ENCODE data around the gene NECTIN3.
A peak's percentile ranks its signal among the peaks of the same experiment; 100 is the strongest.

NECTIN3 gene

DNA sequence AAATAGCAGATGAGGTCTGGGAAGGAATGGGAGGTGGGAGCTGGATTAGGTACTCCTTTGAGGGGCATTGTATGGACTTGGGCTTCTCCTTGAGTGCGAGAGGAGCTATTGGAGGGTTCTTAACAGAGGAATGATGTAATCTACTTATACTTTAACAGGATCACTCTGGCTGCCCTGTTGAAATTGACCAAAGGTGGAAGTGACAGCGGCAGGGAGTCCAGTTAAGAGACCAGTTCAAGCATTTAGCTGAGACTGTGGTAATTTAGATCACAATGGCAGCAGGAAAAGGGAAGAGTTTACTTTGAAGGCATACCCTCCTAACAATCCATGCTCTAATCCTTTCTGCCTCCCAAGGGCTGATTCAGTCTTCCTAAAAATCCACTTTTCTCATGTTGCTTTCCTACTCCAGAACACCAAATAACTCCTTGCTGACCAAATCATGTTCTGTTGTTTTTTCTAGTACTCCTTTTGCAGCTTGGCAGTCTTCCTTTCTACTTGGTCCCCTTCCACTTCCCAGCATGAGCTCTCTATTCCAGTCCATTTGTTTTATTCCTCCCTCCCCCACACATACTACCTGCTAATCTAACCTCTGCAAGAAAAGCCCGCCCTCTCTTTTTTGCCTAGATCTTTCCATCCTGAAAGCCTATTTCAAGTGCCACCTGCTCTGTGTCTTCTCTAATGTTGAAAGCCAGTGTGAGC is 139.4 kb downstream of the NECTIN3 start:
- DNase-seq = no peak

DNA sequence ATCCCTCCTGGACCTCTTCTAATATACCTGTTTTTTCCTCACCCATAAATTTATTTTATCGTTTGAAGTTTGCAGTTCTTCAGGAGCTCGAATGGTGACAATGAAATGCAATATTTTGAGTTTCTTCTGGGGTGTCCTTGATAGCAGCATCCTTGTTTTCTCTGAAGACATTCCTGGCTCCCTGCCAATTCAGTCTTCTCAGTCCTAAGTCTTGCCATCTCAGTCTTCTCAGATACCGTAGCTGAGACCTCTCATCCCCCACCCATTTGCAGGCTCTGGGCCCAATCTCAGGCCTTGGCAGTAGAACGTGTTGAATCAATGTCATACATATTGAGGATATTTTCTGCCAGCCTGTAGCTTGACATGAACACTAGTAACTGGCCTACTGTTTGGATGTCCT is 140.9 kb downstream of the NECTIN3 start:
- no peak for DNase-seq

DNA sequence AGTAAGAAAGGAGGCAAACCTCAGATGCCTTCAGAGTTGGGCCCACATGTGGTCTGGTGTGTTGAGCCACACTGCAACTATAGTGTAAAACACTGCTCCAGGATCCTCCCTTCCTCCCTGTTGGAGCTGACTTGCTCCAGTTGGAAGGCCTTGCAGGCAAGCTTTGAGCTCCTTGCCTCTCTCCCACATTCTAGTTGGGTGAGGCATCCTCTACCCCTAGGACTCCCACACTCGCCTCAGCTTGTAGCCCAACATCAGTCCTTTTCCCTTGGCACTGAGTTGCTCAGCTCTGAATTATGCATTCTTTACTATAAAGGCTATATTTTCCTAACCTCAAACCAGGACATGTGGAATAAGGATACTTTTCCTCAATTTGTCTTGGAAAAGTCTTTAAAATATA is 143.9 kb downstream of the NECTIN3 start:
- no peak for DNase-seq

DNA sequence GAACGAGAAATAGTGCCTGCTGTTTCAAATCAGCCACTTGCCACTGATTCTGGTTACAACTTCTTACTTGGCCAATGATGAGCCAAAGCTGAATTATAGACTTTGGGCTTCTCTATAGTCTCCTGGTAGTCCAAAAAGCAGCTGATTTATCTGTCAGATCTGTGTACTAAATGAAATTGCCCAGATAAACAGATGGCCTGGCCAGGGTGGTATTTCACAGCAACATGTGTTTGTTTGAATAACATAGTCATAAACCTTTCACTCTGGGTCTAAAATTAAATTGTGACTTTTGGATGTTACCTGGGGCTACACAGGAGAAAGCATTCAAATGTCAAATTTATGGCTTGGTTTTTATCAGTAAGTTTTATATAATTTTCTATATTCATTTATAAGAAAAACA is 147.0 kb downstream of the NECTIN3 start:
- DNase-seq = no peak

DNA sequence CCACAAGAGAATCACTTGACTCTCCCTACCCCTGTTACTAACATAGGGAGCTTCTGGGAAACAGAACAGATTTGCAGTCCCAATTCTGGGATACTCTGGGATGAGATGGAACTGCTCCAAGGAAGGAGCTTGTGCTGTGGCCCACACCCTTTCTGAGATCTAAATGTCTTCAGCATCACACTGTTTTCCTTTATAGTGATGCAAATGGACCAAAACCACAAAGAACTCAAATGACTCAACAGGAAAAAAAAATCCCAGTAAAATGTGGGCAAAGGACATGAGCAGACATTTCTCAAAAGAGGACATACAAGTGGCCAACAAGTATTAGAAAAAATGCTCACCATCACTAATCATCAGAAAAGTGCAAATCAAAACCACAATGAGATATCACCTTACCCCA is 155.6 kb downstream of the NECTIN3 start:
- no peak for DNase-seq

DNA sequence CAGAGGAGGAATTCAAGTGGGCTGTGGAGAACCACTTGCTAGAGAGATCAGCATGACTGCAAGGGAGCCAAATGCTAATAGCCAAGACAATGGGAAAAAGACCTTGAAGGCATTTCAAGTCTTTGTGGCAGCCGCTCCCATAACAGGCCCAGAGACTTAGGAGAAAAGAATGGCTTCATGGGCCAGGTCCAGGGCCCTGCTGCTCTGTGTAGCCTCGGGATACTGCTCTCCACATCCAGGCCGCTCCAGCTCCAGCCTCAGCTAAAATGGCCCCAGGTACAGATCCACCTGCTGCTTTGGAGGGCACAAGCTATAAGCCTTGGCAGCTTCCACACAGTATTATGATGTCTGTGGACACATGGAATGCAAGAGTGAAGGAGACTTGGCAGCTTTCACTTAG is 157.7 kb downstream of the NECTIN3 start:
- DNase-seq = no peak

DNA sequence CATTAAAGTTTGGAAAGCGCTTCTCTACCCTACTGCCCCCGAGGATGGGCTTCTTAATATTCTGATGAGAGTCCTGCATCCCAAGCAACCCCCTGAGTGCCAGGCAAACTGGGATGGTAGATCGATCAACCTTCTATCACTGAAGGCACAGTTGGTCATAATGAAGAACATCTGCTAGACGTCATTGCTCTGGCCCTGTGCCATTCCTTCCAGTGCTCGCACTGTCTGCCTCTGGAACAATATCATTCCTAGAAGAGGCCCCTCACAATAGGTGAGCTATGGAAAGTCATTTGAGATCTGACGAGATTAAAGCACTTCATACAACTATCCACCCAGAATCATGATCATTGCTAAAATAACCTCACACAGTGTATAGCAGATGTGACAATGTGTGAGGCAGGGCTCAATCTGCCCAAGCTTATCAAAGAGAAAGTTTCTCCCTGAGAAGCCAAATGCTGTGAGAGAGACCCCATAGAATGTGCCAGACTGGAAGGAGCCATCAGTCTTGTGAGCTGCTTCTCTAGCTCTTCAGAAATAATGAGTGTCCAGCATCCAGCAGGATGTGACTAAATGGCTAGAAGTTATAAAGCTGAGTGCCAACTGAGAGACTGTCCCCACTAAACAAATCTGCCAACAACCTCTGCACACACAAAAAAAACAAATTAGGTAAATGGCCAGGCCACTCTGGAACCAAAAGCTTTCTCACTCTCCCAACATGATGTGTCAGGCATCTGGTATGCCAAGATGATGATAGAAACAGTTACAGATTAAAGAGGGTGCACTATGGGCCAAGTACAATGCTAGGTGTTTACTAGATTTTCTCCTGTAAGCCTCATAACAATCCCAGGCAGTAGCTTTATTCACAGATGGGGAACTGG is 165.5 kb downstream of the NECTIN3 start:
- DNase-seq = no peak

DNA sequence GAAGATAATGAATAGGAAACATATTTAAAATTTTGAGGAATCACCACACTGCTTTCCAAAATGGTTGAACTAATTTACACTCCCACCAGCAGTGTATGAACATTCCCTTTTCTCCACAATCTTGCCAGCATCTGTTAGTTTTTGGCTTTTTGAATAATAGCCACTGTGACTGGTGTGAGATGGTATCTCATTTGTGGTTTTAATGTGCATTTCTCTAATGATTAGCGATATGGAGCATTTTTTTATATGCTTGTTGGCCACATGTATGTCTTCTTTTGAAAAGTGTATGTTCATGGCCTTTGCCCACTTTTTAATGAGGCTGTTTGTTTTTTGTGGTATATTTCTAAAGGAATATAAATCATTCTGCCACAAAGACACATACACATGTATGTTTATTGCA is 166.3 kb downstream of the NECTIN3 start:
- no peak for DNase-seq

DNA sequence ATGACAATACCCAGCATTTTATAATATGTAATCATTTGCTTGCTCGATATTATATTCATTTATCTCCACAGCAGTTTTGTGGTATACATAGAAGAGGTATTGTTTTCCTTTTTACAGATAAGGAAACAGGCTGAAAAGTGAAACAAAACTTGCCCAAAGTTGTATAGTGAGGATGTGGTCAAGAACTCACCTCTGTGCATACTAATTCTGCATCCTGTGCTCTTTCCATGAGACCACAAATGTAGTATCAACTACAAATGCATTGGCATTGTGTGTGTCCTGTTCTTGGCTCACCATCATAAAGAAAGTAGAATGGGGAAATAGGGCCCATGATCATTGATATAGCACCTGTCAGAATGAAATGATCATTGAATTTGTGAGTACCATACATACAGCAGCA is 167.3 kb downstream of the NECTIN3 start:
- DNase-seq = peak; percentile 18

DNA sequence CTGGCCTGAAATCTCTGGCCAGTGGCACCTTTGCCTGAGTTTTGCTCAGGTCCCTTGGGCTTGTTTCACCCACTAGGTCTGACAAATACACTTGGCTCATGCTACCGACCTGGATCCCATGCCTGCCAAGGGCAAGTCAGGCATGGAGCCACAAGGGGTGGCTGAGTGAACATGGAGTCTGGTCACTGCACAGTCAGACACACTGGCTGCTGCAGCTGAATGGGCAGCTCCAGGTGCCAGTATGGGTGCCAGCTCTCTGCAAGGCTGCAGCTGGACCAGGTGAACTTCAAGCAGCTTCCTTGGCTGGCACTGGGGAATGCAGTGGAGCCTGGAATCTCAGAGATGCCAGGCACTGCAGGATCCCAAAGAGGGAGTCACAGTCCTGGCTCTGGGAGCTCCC is 170.3 kb downstream of the NECTIN3 start:
- DNase-seq = no peak

Measured in GDM1 (cell line).